Measurements from ENCODE around the gene PTPRN2.

The PTPRN2 gene

GRCh38 chr7:158388072-158388471, 199.6 kb downstream of the PTPRN2 start:
- Histone ChIP-seq H2BK12ac (ENCODE audit: low read length) (no peak overlapping the region), H3K14ac (ENCODE audit: low read length) (no peak overlapping the region), H3K27ac (replicated peaks; ENCODE audit: low read length) (no peak overlapping the region), H3K79me1 (ENCODE audit: low read depth, low read length) (no peaks in the 10 kb centered on the region), H4K91ac (ENCODE audit: low read depth, low read length, poor library complexity) (no peak overlapping the region), H3K9ac (ENCODE audit: low read depth, low read length, poor library complexity) (no peak overlapping the region), H3K4me1 (ENCODE audit: control insufficient read depth in 2 of 2, insufficient read depth in 1 of 2, low read depth in 1 of 2, low read length in 2 of 2) (peaks cover 0 to 3% of the 10 kb centered on the region in 2 donors), H2BK15ac (ENCODE audit: low read length) (no peak overlapping the region), H3K18ac (ENCODE audit: low read length) (no peak overlapping the region), H3K4ac (ENCODE audit: low read length) (no peak overlapping the region), H2BK120ac (ENCODE audit: low read depth, low read length) (no peak overlapping the region), H2AK5ac (ENCODE audit: low read depth, low read length) (peak overlapping the region; percentile 8), H3K27me3 (ENCODE audit: control insufficient read depth in 3 of 3, insufficient read depth in 3 of 3, low read depth in 1 of 3, low read length in 3 of 3) (no peaks in the 10 kb centered on the region), H2BK5ac (ENCODE audit: low read length) (no peak overlapping the region), H4K8ac (ENCODE audit: low read depth, low read length) (no peak overlapping the region), H3K4me2 (ENCODE audit: insufficient read depth, low read length, poor library complexity, severe bottlenecking) (no peak overlapping the region), H3K9me3 (replicated peaks in 1 of 2; ENCODE audit: control insufficient read depth in 2 of 2, insufficient read depth in 1 of 2, low read depth in 1 of 2, low read length in 2 of 2) (peaks cover 0 to 3% of the 10 kb centered on the region in 2 donors), H3K23ac (ENCODE audit: low read depth, low read length, poor library complexity) (no peak overlapping the region), H2AFZ (ENCODE audit: low read length) (no peak overlapping the region), H3K4me3 (ENCODE audit: low read length in 2 of 2) (no peak overlapping the region), H3K36me3 (replicated peaks in 1 of 2; ENCODE audit: control insufficient read depth in 2 of 2, insufficient read depth in 2 of 2, low read length in 2 of 2) (no peaks in the 10 kb centered on the region)
- no peak for DNase-seq (ENCODE audit: low spot score)
- WGBS, 2 donors (ENCODE audit: extremely low coverage in 2 of 2, insufficient read length in 2 of 2, insufficient replicate concordance in 1 of 2): no CpG with 5 or more reads among the region's 15 CpGs

- Histone ChIP-seq H2AK5ac (ENCODE audit: low read depth, low read length) (no peak overlapping the region), H3K27ac (replicated peaks; ENCODE audit: low read length) (no peak overlapping the region), H2BK120ac (ENCODE audit: low read depth, low read length) (no peak overlapping the region), H4K91ac (ENCODE audit: low read depth, low read length, poor library complexity) (no peak overlapping the region), H3K18ac (ENCODE audit: low read length) (peak overlapping the region; percentile 20), H2BK5ac (ENCODE audit: low read length) (peak overlapping the region; percentile 35), H2BK15ac (ENCODE audit: low read length) (no peak overlapping the region), H3K9me3 (replicated peaks in 1 of 2; ENCODE audit: control insufficient read depth in 2 of 2, insufficient read depth in 1 of 2, low read depth in 1 of 2, low read length in 2 of 2) (peaks cover 0 to 3% of the 10 kb centered on the region in 2 donors), H3K4me2 (ENCODE audit: insufficient read depth, low read length, poor library complexity, severe bottlenecking) (no peak overlapping the region), H3K23ac (ENCODE audit: low read depth, low read length, poor library complexity) (peak overlapping the region; percentile 69), H3K27me3 (ENCODE audit: control insufficient read depth in 3 of 3, insufficient read depth in 3 of 3, low read depth in 1 of 3, low read length in 3 of 3) (no peaks in the 10 kb centered on the region), H4K8ac (ENCODE audit: low read depth, low read length) (no peak overlapping the region), H3K36me3 (replicated peaks in 1 of 2; ENCODE audit: control insufficient read depth in 2 of 2, insufficient read depth in 2 of 2, low read length in 2 of 2) (no peaks in the 10 kb centered on the region), H3K14ac (ENCODE audit: low read length) (no peak overlapping the region), H2BK12ac (ENCODE audit: low read length) (no peak overlapping the region), H3K9ac (ENCODE audit: low read depth, low read length, poor library complexity) (no peak overlapping the region), H3K4me1 (ENCODE audit: control insufficient read depth in 2 of 2, insufficient read depth in 1 of 2, low read depth in 1 of 2, low read length in 2 of 2) (peaks cover 0 to 3% of the 10 kb centered on the region in 2 donors), H3K79me1 (ENCODE audit: low read depth, low read length) (no peaks in the 10 kb centered on the region), H3K4ac (ENCODE audit: low read length) (no peak overlapping the region), H3K4me3 (ENCODE audit: low read length in 2 of 2) (no peak overlapping the region), H2AFZ (ENCODE audit: low read length) (no peak overlapping the region)
- WGBS, 2 donors (ENCODE audit: extremely low coverage in 2 of 2, insufficient read length in 2 of 2, insufficient replicate concordance in 1 of 2): no CpG with 5 or more reads among the region's 12 CpGs
- no peak for DNase-seq (ENCODE audit: low spot score)
Observed at GRCh38 chr7:158387546-158387891, 200.1 kb downstream of the PTPRN2 start.

GRCh38 chr7:158386866-158387545, 200.6 kb downstream of the PTPRN2 start:
- peak overlapping the region; percentile 35 for H2BK5ac ChIP-seq (ENCODE audit: low read length)
- no peak overlapping the region for H3K9ac ChIP-seq (ENCODE audit: low read depth, low read length, poor library complexity)
- H2BK15ac ChIP-seq (ENCODE audit: low read length): no peak overlapping the region
- peak overlapping the region; percentile 69 for H3K23ac ChIP-seq (ENCODE audit: low read depth, low read length, poor library complexity)
- H3K27ac ChIP-seq (replicated peaks; ENCODE audit: low read length): no peak overlapping the region
- H3K4me1 ChIP-seq (ENCODE audit: control insufficient read depth in 2 of 2, insufficient read depth in 1 of 2, low read depth in 1 of 2, low read length in 2 of 2): peaks cover 0 to 3% of the 10 kb centered on the region in 2 donors
- H3K9me3 ChIP-seq (replicated peaks in 1 of 2; ENCODE audit: control insufficient read depth in 2 of 2, insufficient read depth in 1 of 2, low read depth in 1 of 2, low read length in 2 of 2): peaks cover 0 to 4% of the 10 kb centered on the region in 2 donors
- no peak overlapping the region for H2BK120ac ChIP-seq (ENCODE audit: low read depth, low read length)
- WGBS, 2 donors (ENCODE audit: extremely low coverage in 2 of 2, insufficient read length in 2 of 2, insufficient replicate concordance in 1 of 2): no CpG with 5 or more reads among the region's 20 CpGs
- H3K4me3 ChIP-seq (ENCODE audit: low read length in 2 of 2): no peak overlapping the region
- H4K91ac ChIP-seq (ENCODE audit: low read depth, low read length, poor library complexity): no peak overlapping the region
- H2AFZ ChIP-seq (ENCODE audit: low read length): no peak overlapping the region
- no peaks in the 10 kb centered on the region for H3K27me3 ChIP-seq (ENCODE audit: control insufficient read depth in 3 of 3, insufficient read depth in 3 of 3, low read depth in 1 of 3, low read length in 3 of 3)
- peak overlapping the region; percentile 20 for H3K18ac ChIP-seq (ENCODE audit: low read length)
- no peak overlapping the region for H3K4ac ChIP-seq (ENCODE audit: low read length)
- peaks cover 1% of the 10 kb centered on the region for H3K79me1 ChIP-seq (ENCODE audit: low read depth, low read length)
- no peaks in the 10 kb centered on the region for H3K36me3 ChIP-seq (replicated peaks in 1 of 2; ENCODE audit: control insufficient read depth in 2 of 2, insufficient read depth in 2 of 2, low read length in 2 of 2)
- no peak overlapping the region for H4K8ac ChIP-seq (ENCODE audit: low read depth, low read length)
- no peak overlapping the region for H3K4me2 ChIP-seq (ENCODE audit: insufficient read depth, low read length, poor library complexity, severe bottlenecking)
- no peak overlapping the region for H2AK5ac ChIP-seq (ENCODE audit: low read depth, low read length)
- no peak for DNase-seq (ENCODE audit: low spot score)
- H2BK12ac ChIP-seq (ENCODE audit: low read length): no peak overlapping the region
- H3K14ac ChIP-seq (ENCODE audit: low read length): no peak overlapping the region

- H3K9me3 ChIP-seq (replicated peaks in 1 of 2; ENCODE audit: control insufficient read depth in 2 of 2, insufficient read depth in 1 of 2, low read depth in 1 of 2, low read length in 2 of 2): peaks cover 0 to 5% of the 10 kb centered on the region in 2 donors
- H2BK12ac ChIP-seq (ENCODE audit: low read length): peak overlapping the region; percentile 61
- no CpG with 5 or more reads among the region's 5 CpGs for WGBS, 2 donors (ENCODE audit: extremely low coverage in 2 of 2, insufficient read length in 2 of 2, insufficient replicate concordance in 1 of 2)
- no peak overlapping the region for H3K18ac ChIP-seq (ENCODE audit: low read length)
- DNase-seq (ENCODE audit: low spot score): no peak
- H3K9ac ChIP-seq (ENCODE audit: low read depth, low read length, poor library complexity): peak overlapping the region; percentile 47
- no peak overlapping the region for H2BK5ac ChIP-seq (ENCODE audit: low read length)
- H3K14ac ChIP-seq (ENCODE audit: low read length): peak overlapping the region; percentile 6
- H3K4ac ChIP-seq (ENCODE audit: low read length): no peak overlapping the region
- H2AFZ ChIP-seq (ENCODE audit: low read length): no peak overlapping the region
- H2BK15ac ChIP-seq (ENCODE audit: low read length): no peak overlapping the region
- H3K27me3 ChIP-seq (ENCODE audit: control insufficient read depth in 3 of 3, insufficient read depth in 3 of 3, low read depth in 1 of 3, low read length in 3 of 3): no peaks in the 10 kb centered on the region
- peaks cover 0 to 3% of the 10 kb centered on the region in 2 donors for H3K4me1 ChIP-seq (ENCODE audit: control insufficient read depth in 2 of 2, insufficient read depth in 1 of 2, low read depth in 1 of 2, low read length in 2 of 2)
- H2AK5ac ChIP-seq (ENCODE audit: low read depth, low read length): no peak overlapping the region
- H2BK120ac ChIP-seq (ENCODE audit: low read depth, low read length): no peak overlapping the region
- no peaks in the 10 kb centered on the region for H3K36me3 ChIP-seq (replicated peaks in 1 of 2; ENCODE audit: control insufficient read depth in 2 of 2, insufficient read depth in 2 of 2, low read length in 2 of 2)
- H4K8ac ChIP-seq (ENCODE audit: low read depth, low read length): no peak overlapping the region
- no peak overlapping the region for H3K4me2 ChIP-seq (ENCODE audit: insufficient read depth, low read length, poor library complexity, severe bottlenecking)
- peaks cover 3% of the 10 kb centered on the region for H3K79me1 ChIP-seq (ENCODE audit: low read depth, low read length)
- H3K23ac ChIP-seq (ENCODE audit: low read depth, low read length, poor library complexity): peak overlapping the region; percentile 48
- H3K27ac ChIP-seq (replicated peaks; ENCODE audit: low read length): no peak overlapping the region
- H3K4me3 ChIP-seq (ENCODE audit: low read length in 2 of 2): no peak overlapping the region
- no peak overlapping the region for H4K91ac ChIP-seq (ENCODE audit: low read depth, low read length, poor library complexity)
Observed at GRCh38 chr7:158386355-158386618, 201.3 kb downstream of the PTPRN2 start.
